NCI-H1694 (cell line): ENCODE results near the gene LRRC2.
"Not testable (repeated sequence)": the region's sequence is repeated elsewhere in the genome, so short reads cannot be mapped to it uniquely, and the experiment has no call there.

Experiments used
- DNase-seq: peaks from one replicate; lab custom pipeline; 2025; lab: John Stamatoyannopoulos, UW

Gene LRRC2, protein sequence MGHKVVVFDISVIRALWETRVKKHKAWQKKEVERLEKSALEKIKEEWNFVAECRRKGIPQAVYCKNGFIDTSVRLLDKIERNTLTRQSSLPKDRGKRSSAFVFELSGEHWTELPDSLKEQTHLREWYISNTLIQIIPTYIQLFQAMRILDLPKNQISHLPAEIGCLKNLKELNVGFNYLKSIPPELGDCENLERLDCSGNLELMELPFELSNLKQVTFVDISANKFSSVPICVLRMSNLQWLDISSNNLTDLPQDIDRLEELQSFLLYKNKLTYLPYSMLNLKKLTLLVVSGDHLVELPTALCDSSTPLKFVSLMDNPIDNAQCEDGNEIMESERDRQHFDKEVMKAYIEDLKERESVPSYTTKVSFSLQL

DNA sequence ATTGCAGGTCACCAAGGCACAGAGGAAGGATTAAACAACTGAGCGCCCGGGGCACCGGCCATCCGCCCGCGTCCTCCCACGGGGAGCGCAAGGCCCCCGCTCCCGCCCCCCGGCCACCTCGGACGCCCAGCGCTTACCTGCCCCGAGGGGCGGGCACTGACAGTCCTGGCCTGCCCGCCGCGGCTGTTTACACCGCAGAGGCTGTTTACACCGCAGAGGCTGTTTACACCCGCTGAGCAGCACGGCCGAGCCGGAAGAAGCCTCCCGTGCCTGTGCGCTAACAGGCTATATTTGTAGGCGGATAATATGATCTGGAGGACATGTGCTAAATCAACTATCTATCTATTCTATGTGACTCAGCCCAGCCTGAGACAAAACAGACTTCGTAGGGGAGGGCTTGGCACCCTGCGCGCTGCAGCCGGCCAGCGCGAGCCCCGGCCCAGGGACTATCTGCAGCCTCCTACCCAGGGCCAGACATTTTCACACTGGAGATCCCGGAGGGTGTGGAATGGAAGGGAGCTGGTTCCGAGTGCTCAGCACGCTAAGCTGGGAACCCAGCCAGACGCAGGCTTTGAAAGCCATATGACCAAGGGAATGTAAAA lies at the start of gene LRRC2:
Gene LRRC2 (minus strand): TSS at position 263 of the 602 bp plus-strand sequence. CDS start 14,711 bp downstream, outside the sequence.
- DNase-seq: no peak

- no peak for DNase-seq
Observed at GRCh38 chr3:46615050-46615775, 49.1 kb upstream of the LRRC2 start.

GRCh38 chr3:46614431-46614830 lies 48.3 kb upstream of the LRRC2 start:
- DNase-seq: no peak

GRCh38 chr3:46613313-46614005 lies 47.4 kb upstream of the LRRC2 start:
- no peak for DNase-seq

- no peak for DNase-seq
Observed at GRCh38 chr3:46612324-46612723, 46.2 kb upstream of the LRRC2 start, which contains the start of gene FAM240A. Gene FAM240A (plus strand): TSS chr3:46612525. CDS start chr3:46612684, 159 bp downstream.

- no peak for DNase-seq
Observed at GRCh38 chr3:46609944-46610722, 44.0 kb upstream of the LRRC2 start.

GRCh38 chr3:46609212-46609721 lies 43.2 kb upstream of the LRRC2 start:
- DNase-seq: no peak

GRCh38 chr3:46607603-46608028 lies 41.5 kb upstream of the LRRC2 start:
- DNase-seq: no peak

GRCh38 chr3:46604127-46604526 lies 38.0 kb upstream of the LRRC2 start:
- no peak for DNase-seq

GRCh38 chr3:46603446-46604046 lies 37.4 kb upstream of the LRRC2 start:
- no peak for DNase-seq

GRCh38 chr3:46599590-46599989 lies 33.5 kb upstream of the LRRC2 start:
- no peak for DNase-seq

DNA sequence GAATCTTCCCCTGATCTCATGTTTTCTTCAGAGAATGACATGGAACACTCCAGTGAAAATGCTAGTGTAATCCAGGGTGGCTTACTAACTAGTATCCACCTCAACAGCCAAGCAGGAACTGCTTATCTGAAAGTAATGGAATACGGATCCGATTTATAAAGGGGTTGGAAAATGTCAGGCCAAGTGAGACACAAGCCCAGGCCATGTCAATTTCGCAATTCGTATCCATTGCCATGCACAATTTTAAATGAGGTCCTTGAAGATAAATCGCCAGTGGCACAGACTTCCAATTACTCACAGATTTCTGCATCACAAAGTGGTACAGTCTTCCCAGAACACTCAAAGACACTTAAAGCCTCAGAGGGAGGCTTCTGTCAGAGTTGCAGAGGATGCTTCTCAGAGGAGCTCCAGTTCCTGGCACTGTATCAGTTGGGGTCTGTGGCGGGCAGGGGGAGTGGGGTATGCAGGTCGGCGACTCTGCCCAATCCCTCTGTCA lies 29.8 kb upstream of the LRRC2 start:
- DNase-seq: no peak

GRCh38 chr3:46594723-46595122 lies 28.6 kb upstream of the LRRC2 start:
- no peak for DNase-seq

- DNase-seq: no peak
Observed at GRCh38 chr3:46593979-46594378, 27.9 kb upstream of the LRRC2 start.

DNA sequence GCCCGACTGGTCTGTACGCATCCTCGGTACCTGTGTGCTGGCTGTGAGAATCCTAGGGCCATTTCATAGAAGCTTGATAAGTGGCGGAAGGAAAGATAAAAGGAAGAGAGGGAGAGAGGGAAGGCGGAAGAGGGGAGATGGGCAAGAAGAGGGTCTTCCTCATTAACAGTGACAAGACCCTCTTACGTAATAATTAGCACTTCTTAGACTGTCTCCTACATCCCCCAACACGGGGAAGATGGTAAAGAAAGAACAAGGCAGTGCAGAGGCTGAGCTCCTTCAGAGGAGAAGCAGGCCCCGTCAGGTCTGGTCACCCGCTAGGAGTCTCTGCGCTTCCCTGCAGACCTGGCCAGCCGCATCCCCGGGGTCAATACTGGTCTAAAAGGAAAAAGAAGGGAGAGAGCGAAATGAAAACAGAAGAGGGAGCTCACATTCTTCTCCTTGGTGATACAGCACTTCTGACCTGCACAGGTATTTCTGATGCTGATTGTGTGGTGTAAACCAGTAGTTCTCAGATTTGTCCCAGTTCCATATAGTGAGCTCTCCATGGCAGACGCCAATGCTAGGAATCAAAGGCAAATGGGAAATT lies 27.3 kb upstream of the LRRC2 start:
- no peak for DNase-seq

DNA sequence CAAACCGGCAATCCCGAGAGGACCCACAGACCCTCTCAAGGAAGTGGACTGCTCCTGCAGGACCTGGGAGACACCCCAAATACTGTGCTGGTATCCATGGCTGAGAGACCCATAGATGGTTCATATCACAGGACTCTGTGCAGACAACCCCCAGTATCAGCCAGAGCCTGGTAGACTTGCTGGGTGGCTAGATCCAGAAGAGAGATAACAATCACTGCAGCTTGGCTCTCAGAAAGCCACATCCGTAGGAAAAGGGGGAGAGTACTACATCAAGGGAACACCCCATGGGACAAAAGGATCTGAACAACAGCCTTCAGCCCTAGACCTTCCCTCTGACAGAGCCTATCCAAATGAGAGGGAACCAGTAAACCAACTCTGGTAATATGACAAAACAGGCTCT lies 21.2 kb upstream of the LRRC2 start:
- not testable (repeated sequence) for DNase-seq

- no peak for DNase-seq
Observed at GRCh38 chr3:46586738-46587246, 20.7 kb upstream of the LRRC2 start.

- no peak for DNase-seq
Observed at GRCh38 chr3:46585799-46586693, 19.9 kb upstream of the LRRC2 start.
